GM12864 (cell line): ENCODE results near the gene FBXL16.
"Not testable (repeated sequence)": the region's sequence is repeated elsewhere in the genome, so short reads cannot be mapped to it uniquely, and the experiment has no call there.

Source experiments
- DNase-seq: peaks from one replicate; pipeline ENCODE4 v3.0.0-alpha.2; 2011; ENCODE audit warnings: low read depth
- H3K4me3 ChIP-seq: 2 replicates; pipeline ENCODE4 v1.5.1; 2011; ENCODE audit warnings: mild to moderate bottlenecking, low read depth, low read length, control low read depth
- CTCF ChIP-seq: IDR thresholded peaks from 2 replicates; pipeline ENCODE4 v1.5.1; 2011; ENCODE audit warnings: low read depth, mild to moderate bottlenecking, moderate library complexity, low read length, control low read depth, inconsistent platforms; ENCODE audit errors: missing control alignments

Gene FBXL16

GRCh38 chr16:747978-748746 lies 42.6 kb upstream of the FBXL16 start:
- TF ChIP-seq CTCF = no peak
- no peak overlapping the region for H3K4me3 ChIP-seq
- no peak for DNase-seq

GRCh38 chr16:746637-747036 lies 41.0 kb upstream of the FBXL16 start:
- no peak for DNase-seq
- TF ChIP-seq CTCF = no peak
- no peak overlapping the region for H3K4me3 ChIP-seq

- H3K4me3 ChIP-seq = no peak overlapping the region
- no peak for DNase-seq
- peak; percentile 52 for TF ChIP-seq CTCF
Measured at GRCh38 chr16:745739-746138, 40.1 kb upstream of the FBXL16 start.

GRCh38 chr16:743794-744500 lies 38.3 kb upstream of the FBXL16 start:
- no peak for TF ChIP-seq CTCF
- no peak overlapping the region for H3K4me3 ChIP-seq
- DNase-seq = no peak

- not testable (repeated sequence) for DNase-seq, H3K4me3 ChIP-seq
Measured at GRCh38 chr16:742894-743293, 37.3 kb upstream of the FBXL16 start.

GRCh38 chr16:741986-742629 lies 36.5 kb upstream of the FBXL16 start:
- DNase-seq = no peak
- H3K4me3 ChIP-seq = no peak overlapping the region
- no peak for TF ChIP-seq CTCF

GRCh38 chr16:740764-741505 lies 35.3 kb upstream of the FBXL16 start, which contains the start of gene CIAO3:
CIAO3 (minus strand) TSS chr16:740997; CDS start chr16:740985, 12 bp downstream.
- peak; percentile 88 for TF ChIP-seq CTCF
- DNase-seq = peak; percentile 65
- peak within 1 kb of the TSS; percentile 91 for H3K4me3 ChIP-seq
